Astrocyte (in vitro differentiated cells and primary cell): Measurements from ENCODE around the gene TBC1D5.

Experiments
- EZH2 ChIP-seq: IDR thresholded peaks from 2 replicates; pipeline ENCODE4 v1.6.1; 2012; ENCODE audit warnings: mild to moderate bottlenecking, low read length, inconsistent platforms; ENCODE audit not compliant: insufficient read depth
- TF ChIP-seq, protein P1 (sequence below): IDR thresholded peaks from 2 replicates; pipeline ENCODE4 v1.5.1; 2011; ENCODE audit warnings: low read depth, mild to moderate bottlenecking, inconsistent platforms, low read length, moderate library complexity; ENCODE audit not compliant: insufficient read depth

- TF ChIP-seq, protein P1, sequence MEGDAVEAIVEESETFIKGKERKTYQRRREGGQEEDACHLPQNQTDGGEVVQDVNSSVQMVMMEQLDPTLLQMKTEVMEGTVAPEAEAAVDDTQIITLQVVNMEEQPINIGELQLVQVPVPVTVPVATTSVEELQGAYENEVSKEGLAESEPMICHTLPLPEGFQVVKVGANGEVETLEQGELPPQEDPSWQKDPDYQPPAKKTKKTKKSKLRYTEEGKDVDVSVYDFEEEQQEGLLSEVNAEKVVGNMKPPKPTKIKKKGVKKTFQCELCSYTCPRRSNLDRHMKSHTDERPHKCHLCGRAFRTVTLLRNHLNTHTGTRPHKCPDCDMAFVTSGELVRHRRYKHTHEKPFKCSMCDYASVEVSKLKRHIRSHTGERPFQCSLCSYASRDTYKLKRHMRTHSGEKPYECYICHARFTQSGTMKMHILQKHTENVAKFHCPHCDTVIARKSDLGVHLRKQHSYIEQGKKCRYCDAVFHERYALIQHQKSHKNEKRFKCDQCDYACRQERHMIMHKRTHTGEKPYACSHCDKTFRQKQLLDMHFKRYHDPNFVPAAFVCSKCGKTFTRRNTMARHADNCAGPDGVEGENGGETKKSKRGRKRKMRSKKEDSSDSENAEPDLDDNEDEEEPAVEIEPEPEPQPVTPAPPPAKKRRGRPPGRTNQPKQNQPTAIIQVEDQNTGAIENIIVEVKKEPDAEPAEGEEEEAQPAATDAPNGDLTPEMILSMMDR, result no peak
- TF ChIP-seq EZH2, result no peak
These were observed 623.0 kb downstream of the TBC1D5 start for GRCh38 chr3:17119201-17120072.
